ENCODE measurements around the gene HDAC4.

Gene HDAC4

DNA sequence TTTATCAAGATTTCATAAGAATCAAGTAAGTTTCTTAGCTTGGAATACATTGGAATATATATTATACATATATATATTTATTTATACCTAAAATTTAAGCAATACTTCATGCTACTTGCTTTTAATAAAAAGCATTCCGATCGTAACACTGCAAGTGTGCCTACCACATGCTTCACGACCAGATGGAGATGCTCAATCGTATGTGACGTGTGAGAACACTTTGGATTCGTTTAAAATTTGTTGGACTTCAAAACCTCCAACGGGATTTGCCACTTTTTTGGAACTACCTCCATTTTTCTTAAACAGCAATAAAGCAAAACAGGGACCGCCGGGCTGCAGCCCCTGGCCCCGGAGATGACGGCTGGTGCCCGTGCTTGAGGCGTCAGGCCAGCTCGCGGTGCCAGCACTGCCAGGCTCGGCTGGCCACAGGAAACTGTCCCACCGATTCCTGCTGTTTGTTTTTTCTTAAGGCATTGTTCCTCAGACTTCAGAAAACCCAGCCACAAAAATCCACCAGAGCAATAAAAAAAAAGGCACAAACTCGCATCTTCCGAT is 348.9 kb downstream of the HDAC4 start:
- Histone ChIP-seq H3K36me3 (ENCODE audit: low read length) (no peaks in the 10 kb centered on the region), H3K27me3 (ENCODE audit: low read length) (no peaks in the 10 kb centered on the region), H3K9ac (ENCODE audit: low read length) (no peak overlapping the region), H3K9me2 (replicated peaks; ENCODE audit: insufficient read depth, low read length) (no peaks in the 10 kb centered on the region), H4K20me1 (ENCODE audit: low read depth, low read length) (no peaks in the 10 kb centered on the region), H3K9me3 (ENCODE audit: insufficient read depth, low read length) (no peaks in the 10 kb centered on the region), H3K79me2 (ENCODE audit: insufficient read depth, low read length) (no peaks in the 10 kb centered on the region), H3K4me3 (ENCODE audit: insufficient read depth, low read length, poor library complexity, severe bottlenecking) (no peak overlapping the region), H3K4me2 (ENCODE audit: low read depth, low read length, poor library complexity, severe bottlenecking) (no peak overlapping the region), H2AFZ (ENCODE audit: low read depth, low read length, severe bottlenecking) (no peak overlapping the region), H3K27ac (ENCODE audit: low read depth, low read length) (no peak overlapping the region), H3F3A (ENCODE audit: insufficient read depth) (no peaks in the 10 kb centered on the region)
- TF ChIP-seq EZH2phosphoT487 (conservative IDR thresholded peaks at IDR 0.05; ENCODE audit: low read length) = no peak
- TF ChIP-seq, protein P1, sequence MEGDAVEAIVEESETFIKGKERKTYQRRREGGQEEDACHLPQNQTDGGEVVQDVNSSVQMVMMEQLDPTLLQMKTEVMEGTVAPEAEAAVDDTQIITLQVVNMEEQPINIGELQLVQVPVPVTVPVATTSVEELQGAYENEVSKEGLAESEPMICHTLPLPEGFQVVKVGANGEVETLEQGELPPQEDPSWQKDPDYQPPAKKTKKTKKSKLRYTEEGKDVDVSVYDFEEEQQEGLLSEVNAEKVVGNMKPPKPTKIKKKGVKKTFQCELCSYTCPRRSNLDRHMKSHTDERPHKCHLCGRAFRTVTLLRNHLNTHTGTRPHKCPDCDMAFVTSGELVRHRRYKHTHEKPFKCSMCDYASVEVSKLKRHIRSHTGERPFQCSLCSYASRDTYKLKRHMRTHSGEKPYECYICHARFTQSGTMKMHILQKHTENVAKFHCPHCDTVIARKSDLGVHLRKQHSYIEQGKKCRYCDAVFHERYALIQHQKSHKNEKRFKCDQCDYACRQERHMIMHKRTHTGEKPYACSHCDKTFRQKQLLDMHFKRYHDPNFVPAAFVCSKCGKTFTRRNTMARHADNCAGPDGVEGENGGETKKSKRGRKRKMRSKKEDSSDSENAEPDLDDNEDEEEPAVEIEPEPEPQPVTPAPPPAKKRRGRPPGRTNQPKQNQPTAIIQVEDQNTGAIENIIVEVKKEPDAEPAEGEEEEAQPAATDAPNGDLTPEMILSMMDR (IDR thresholded peaks at IDR 0.05; ENCODE audit: insufficient read depth, low read length, poor library complexity, severe bottlenecking) = no peak

DNA sequence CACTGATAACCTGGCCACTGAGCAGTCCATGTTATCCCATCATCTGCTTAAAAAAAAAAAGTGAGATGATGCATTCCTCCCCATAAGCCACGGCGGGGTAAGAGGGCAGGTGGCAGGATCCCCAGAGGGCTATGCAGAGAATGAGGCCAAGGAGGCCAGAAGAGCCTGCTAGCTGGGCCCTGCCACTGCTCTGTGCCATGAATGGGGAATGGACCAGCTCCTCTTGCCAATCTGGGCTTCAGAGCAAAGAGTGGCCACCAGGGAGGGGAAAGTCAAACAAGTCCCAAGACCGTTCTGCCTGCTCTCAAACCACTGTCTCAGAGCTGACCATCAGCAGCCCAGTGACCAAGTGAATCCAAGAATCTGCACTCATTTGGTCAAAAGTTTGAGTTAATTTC is 350.6 kb downstream of the HDAC4 start:
- no peak overlapping the region for H3K9ac ChIP-seq (ENCODE audit: low read length)
- H3K27me3 ChIP-seq (ENCODE audit: low read length) = no peaks in the 10 kb centered on the region
- H3K9me3 ChIP-seq (ENCODE audit: insufficient read depth, low read length) = no peaks in the 10 kb centered on the region
- H3K36me3 ChIP-seq (ENCODE audit: low read length) = no peaks in the 10 kb centered on the region
- H3K79me2 ChIP-seq (ENCODE audit: insufficient read depth, low read length) = no peaks in the 10 kb centered on the region
- H3K27ac ChIP-seq (ENCODE audit: low read depth, low read length) = no peak overlapping the region
- H3K9me2 ChIP-seq (replicated peaks; ENCODE audit: insufficient read depth, low read length) = no peaks in the 10 kb centered on the region
- no peak for TF ChIP-seq EZH2phosphoT487 (conservative IDR thresholded peaks at IDR 0.05; ENCODE audit: low read length)
- TF ChIP-seq, protein P1 (IDR thresholded peaks at IDR 0.05; ENCODE audit: insufficient read depth, low read length, poor library complexity, severe bottlenecking) = no peak
- no peak overlapping the region for H3K4me3 ChIP-seq (ENCODE audit: insufficient read depth, low read length, poor library complexity, severe bottlenecking)
- no peaks in the 10 kb centered on the region for H3F3A ChIP-seq (ENCODE audit: insufficient read depth)
- H2AFZ ChIP-seq (ENCODE audit: low read depth, low read length, severe bottlenecking) = no peak overlapping the region
- no peaks in the 10 kb centered on the region for H4K20me1 ChIP-seq (ENCODE audit: low read depth, low read length)
- no peak overlapping the region for H3K4me2 ChIP-seq (ENCODE audit: low read depth, low read length, poor library complexity, severe bottlenecking)

DNA sequence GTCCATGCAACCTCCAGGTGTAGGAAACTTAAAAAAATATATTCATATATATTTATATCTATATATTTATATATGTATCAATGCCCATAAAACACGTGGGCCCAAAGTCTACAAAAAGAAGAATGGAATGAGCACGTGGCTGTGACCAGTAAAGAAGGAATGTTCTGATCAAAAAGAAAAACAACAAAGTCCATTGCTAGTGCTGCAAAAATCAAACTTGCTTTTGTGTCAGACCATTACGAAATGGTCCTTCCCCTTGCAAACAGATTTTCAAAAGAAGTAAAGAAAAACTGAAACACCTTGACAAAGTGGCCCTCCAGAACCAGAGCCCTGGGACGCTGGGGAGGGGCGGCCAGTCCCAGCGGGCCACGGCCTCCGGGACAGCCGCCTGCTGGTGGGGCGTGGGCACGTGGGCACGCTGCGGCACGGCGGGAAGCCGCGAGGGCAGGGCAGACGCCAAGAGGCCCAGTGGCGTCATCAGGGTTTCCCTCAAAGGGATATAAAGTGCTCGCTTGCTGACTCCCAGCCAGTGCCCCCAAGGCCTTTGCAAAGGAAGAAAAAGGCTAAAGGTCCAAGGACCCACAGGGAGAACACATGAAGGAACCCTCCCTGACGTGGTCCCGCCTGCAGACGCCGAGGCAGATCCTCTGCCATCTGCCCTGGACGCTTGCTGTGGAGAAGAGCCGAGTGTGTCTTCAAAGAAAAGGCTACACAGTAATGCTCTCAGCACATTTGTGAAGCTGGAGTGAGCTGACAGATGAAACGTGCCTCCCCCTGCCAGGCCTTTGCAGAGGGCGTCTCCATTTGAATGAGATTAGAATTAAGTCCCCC is 351.2 kb downstream of the HDAC4 start:
- Histone ChIP-seq H4K20me1 (ENCODE audit: low read depth, low read length) (no peaks in the 10 kb centered on the region), H3K9me2 (replicated peaks; ENCODE audit: insufficient read depth, low read length) (no peaks in the 10 kb centered on the region), H3K36me3 (ENCODE audit: low read length) (no peaks in the 10 kb centered on the region), H3K27me3 (ENCODE audit: low read length) (no peaks in the 10 kb centered on the region), H3K27ac (ENCODE audit: low read depth, low read length) (no peak overlapping the region), H3K9ac (ENCODE audit: low read length) (no peak overlapping the region), H3F3A (ENCODE audit: insufficient read depth) (no peaks in the 10 kb centered on the region), H3K79me2 (ENCODE audit: insufficient read depth, low read length) (no peaks in the 10 kb centered on the region), H3K9me3 (ENCODE audit: insufficient read depth, low read length) (no peaks in the 10 kb centered on the region), H3K4me3 (ENCODE audit: insufficient read depth, low read length, poor library complexity, severe bottlenecking) (no peak overlapping the region), H2AFZ (ENCODE audit: low read depth, low read length, severe bottlenecking) (no peak overlapping the region), H3K4me2 (ENCODE audit: low read depth, low read length, poor library complexity, severe bottlenecking) (no peak overlapping the region)
- TF ChIP-seq EZH2phosphoT487 (conservative IDR thresholded peaks at IDR 0.05; ENCODE audit: low read length) = no peak
- TF ChIP-seq, protein P1 (IDR thresholded peaks at IDR 0.05; ENCODE audit: insufficient read depth, low read length, poor library complexity, severe bottlenecking) = no peak
